ENCODE results near the gene TMEM234. TPM values are rescaled to one million over a fixed set of nuclear protein-coding genes. Genes with fewer than 3 reads are reported as not detected.

TMEM234 gene
- total and polyA plus RNA-seq, 7 donors: 4.4 to 23.1 (median 7.2) TPM

GRCh38 chr1:32215629-32216480 lies 6.3 kb downstream of the TMEM234 start:
- TF ChIP-seq POLR2AphosphoS5 (IDR thresholded peaks at IDR 0.05): no peak
- peak; percentile 17 to 58 (median 49) for TF ChIP-seq CTCF (IDR thresholded peaks at IDR 0.05)
- TF ChIP-seq POLR2A (IDR thresholded peaks at IDR 0.05): no peak
- no peaks in the 10 kb centered on the region for H3K27me3 ChIP-seq
- no peak overlapping the region for H3K4me3 ChIP-seq
- H3K27ac ChIP-seq: peak overlapping the region in 1 of 4 donors; percentile 34
- peaks cover 0 to 8% (median 3%) of the 10 kb centered on the region in 4 donors for H3K4me1 ChIP-seq
- intact Hi-C loops (cut with DNase I): loop anchor here (5.0 kb wide), 1 partner anchor 196 kb away; no protein-coding TSS in a partner anchor
- WGBS, 2 donors: 18 to 62% methylated on average over 10 of the region's 10 CpGs
- no peak for DNase-seq
- peaks cover 0 to 56% (median 14%) of the 10 kb centered on the region in 4 donors for H3K36me3 ChIP-seq
- no peaks in the 10 kb centered on the region for H3K9me3 ChIP-seq

GRCh38 chr1:32208891-32209328 lies 13.2 kb downstream of the TMEM234 start, which contains the start of gene DCDC2B:
Gene DCDC2B, plus strand, starts transcription at chr1:32209089. Its CDS starts 5 bp downstream, at chr1:32209094.
- 21 to 70% methylated on average over 5 of the region's 5 CpGs for WGBS, 2 donors
- Histone ChIP-seq H3K4me1 (peaks cover 0 to 23% (median 17%) of the 10 kb centered on the region in 4 donors), H3K9me3 (no peaks in the 10 kb centered on the region), H3K27ac (no peak within 1 kb of the TSS), H3K36me3 (peaks cover 0 to 2% (median 0%) of the 10 kb centered on the region in 4 donors), H3K27me3 (no peaks in the 10 kb centered on the region), H3K4me3 (no peak within 1 kb of the TSS)
- intact Hi-C loops (cut with DNase I): loop anchor here (5.0 kb wide), 1 partner anchor 183 kb away; the partner anchor contains the start of gene BSDC1
- no peak for DNase-seq
- TF ChIP-seq POLR2A (IDR thresholded peaks at IDR 0.05) (no peak), CTCF (IDR thresholded peaks at IDR 0.05) (no peak), POLR2AphosphoS5 (IDR thresholded peaks at IDR 0.05) (no peak), EP300 (IDR thresholded peaks at IDR 0.05) (no peak)

- Histone ChIP-seq H3K9me3 (no peaks in the 10 kb centered on the region), H3K27ac (no peak overlapping the region), H3K4me3 (no peak overlapping the region), H3K36me3 (no peaks in the 10 kb centered on the region), H3K27me3 (no peaks in the 10 kb centered on the region), H3K4me1 (peaks cover 0 to 23% (median 17%) of the 10 kb centered on the region in 4 donors)
- no peak for TF ChIP-seq EP300 (IDR thresholded peaks at IDR 0.05)
- 64 to 71% methylated on average over 6 of the region's 6 CpGs for WGBS, 2 donors
- intact Hi-C loops (cut with DNase I): loop anchor here (5.0 kb wide), 1 partner anchor 184 kb away; the partner anchor contains the start of gene BSDC1
- DNase-seq: no peak
These were observed 13.7 kb downstream of the TMEM234 start for GRCh38 chr1:32208469-32208868.

GRCh38 chr1:32205401-32206370 lies 16.5 kb downstream of the TMEM234 start, which contains the start of gene IQCC:
Gene IQCC, plus strand, starts transcription at chr1:32205671. Its CDS starts 11 bp downstream, at chr1:32205682.
- Histone ChIP-seq H3K4me3 (peak within 1 kb of the TSS; percentile 33 to 62 (median 60)), H3K27ac (peak within 1 kb of the TSS; percentile 25 to 68 (median 66))
- intact Hi-C loops (cut with DNase I): loop anchor here (5.0 kb wide), 1 partner anchor 187 kb away; the partner anchor contains the start of gene BSDC1

More at GRCh38 chr1:32205401-32206370, 16.5 kb downstream of the TMEM234 start, which contains the start of gene IQCC:
- H3K36me3 ChIP-seq: no peaks in the 10 kb centered on the region
- peaks cover 0 to 42% (median 29%) of the 10 kb centered on the region in 4 donors for H3K4me1 ChIP-seq
- DNase-seq: peak; percentile 93
- H3K9me3 ChIP-seq: no peaks in the 10 kb centered on the region
- TF ChIP-seq POLR2AphosphoS5 (IDR thresholded peaks at IDR 0.05) (peak; percentile 69 to 84 (median 81)), CTCF (IDR thresholded peaks at IDR 0.05) (no peak)
- 1 to 2% methylated on average over 77 of the region's 77 CpGs for WGBS, 2 donors
- no peaks in the 10 kb centered on the region for H3K27me3 ChIP-seq
